Measurements from ENCODE around the gene TXNDC16. TPM values are rescaled to one million over a fixed set of nuclear protein-coding genes. Genes with fewer than 3 reads are reported as not detected.

TXNDC16 gene
- total and polyA plus RNA-seq, 8 donors: 1.4 to 30.3 (median 5.1) TPM

GRCh38 chr14:52463375-52463774 lies 88.9 kb downstream of the TXNDC16 start:
- no peak overlapping the region for H3K27ac ChIP-seq
- H3K4me3 ChIP-seq: no peak overlapping the region
- peaks cover 0 to 3% (median 0%) of the 10 kb centered on the region in 4 donors for H3K4me1 ChIP-seq
- peaks cover 0 to 11% (median 3%) of the 10 kb centered on the region in 4 donors for H3K9me3 ChIP-seq
- no peak for DNase-seq
- peaks cover 0 to 16% (median 10%) of the 10 kb centered on the region in 4 donors for H3K36me3 ChIP-seq
- no peaks in the 10 kb centered on the region for H3K27me3 ChIP-seq
- intact Hi-C loops (cut with DNase I; ENCODE audit: low total_unique reads): no loop called here
- WGBS, 5 donors: 81 to 99% (median 98%) methylated on average over 3 of the region's 3 CpGs
- TF ChIP-seq POLR2AphosphoS5 (IDR thresholded peaks at IDR 0.05): no peak
- no peak for TF ChIP-seq POLR2A (IDR thresholded peaks at IDR 0.05)
- TF ChIP-seq CTCF (IDR thresholded peaks at IDR 0.05): no peak
- TF ChIP-seq EP300 (IDR thresholded peaks at IDR 0.05): no peak

- peaks cover 0 to 12% (median 0%) of the 10 kb centered on the region in 4 donors for H3K4me1 ChIP-seq
- TF ChIP-seq POLR2A (IDR thresholded peaks at IDR 0.05) (no peak), EP300 (IDR thresholded peaks at IDR 0.05) (no peak), CTCF (IDR thresholded peaks at IDR 0.05) (no peak), POLR2AphosphoS5 (IDR thresholded peaks at IDR 0.05) (no peak)
- intact Hi-C loops (cut with DNase I; ENCODE audit: low total_unique reads): no loop called here
Observed at GRCh38 chr14:52461721-52462120, 90.6 kb downstream of the TXNDC16 start.

GRCh38 chr14:52458721-52459085 lies 93.6 kb downstream of the TXNDC16 start:
- no peak for DNase-seq
- Histone ChIP-seq H3K4me3 (no peak overlapping the region), H3K9me3 (peaks cover 0 to 11% (median 3%) of the 10 kb centered on the region in 4 donors), H3K27me3 (no peaks in the 10 kb centered on the region), H3K4me1 (peaks cover 0 to 12% (median 0%) of the 10 kb centered on the region in 4 donors), H3K36me3 (peaks cover 0 to 33% (median 26%) of the 10 kb centered on the region in 4 donors), H3K27ac (peak overlapping the region in 1 of 5 donors; percentile 66)
- TF ChIP-seq CTCF (IDR thresholded peaks at IDR 0.05) (no peak), POLR2AphosphoS5 (IDR thresholded peaks at IDR 0.05) (no peak), EP300 (IDR thresholded peaks at IDR 0.05) (no peak), POLR2A (IDR thresholded peaks at IDR 0.05) (no peak)
- intact Hi-C loops (cut with DNase I; ENCODE audit: low total_unique reads): no loop called here
- 54 to 97% (median 91%) methylated on average over 1 of the region's 1 CpG for WGBS, 5 donors

More at GRCh38 chr14:52461721-52462120, 90.6 kb downstream of the TXNDC16 start:
- Histone ChIP-seq H3K27me3 (no peaks in the 10 kb centered on the region), H3K27ac (no peak overlapping the region), H3K4me3 (no peak overlapping the region), H3K9me3 (peaks cover 0 to 11% (median 3%) of the 10 kb centered on the region in 4 donors), H3K36me3 (peaks cover 0 to 16% (median 10%) of the 10 kb centered on the region in 4 donors)
- 88 to 100% (median 98%) methylated on average over 1 of the region's 1 CpG for WGBS, 5 donors
- DNase-seq: no peak

GRCh38 chr14:52457411-52457810 lies 94.9 kb downstream of the TXNDC16 start:
- H3K4me3 ChIP-seq: no peak overlapping the region
- TF ChIP-seq CTCF (IDR thresholded peaks at IDR 0.05) (no peak), POLR2A (IDR thresholded peaks at IDR 0.05) (no peak), EP300 (IDR thresholded peaks at IDR 0.05) (no peak)
- peaks cover 0 to 12% (median 0%) of the 10 kb centered on the region in 4 donors for H3K4me1 ChIP-seq
- H3K9me3 ChIP-seq: peaks cover 0 to 11% (median 3%) of the 10 kb centered on the region in 4 donors
- H3K27me3 ChIP-seq: no peaks in the 10 kb centered on the region
- H3K27ac ChIP-seq: peak overlapping the region in 1 of 5 donors; percentile 66
- peaks cover 0 to 43% (median 30%) of the 10 kb centered on the region in 4 donors for H3K36me3 ChIP-seq
- intact Hi-C loops (cut with DNase I; ENCODE audit: low total_unique reads): no loop called here
- no peak for DNase-seq

All from stomach (tissue), 9 donors.